H1 (cell line): Measurements from ENCODE around the gene ITPK1. TPM values are rescaled to one million over a fixed set of nuclear protein-coding genes. Genes with fewer than 3 reads are reported as not detected.
"Not testable (repeated sequence)": the region's sequence is repeated elsewhere in the genome, so short reads cannot be mapped to it uniquely, and the experiment has no call there.

Experiments used
- CTCF ChIA-PET: fragments of 300-600 bp; sonication (Branson Sonifier 250); formaldehyde crosslinking; loops from one replicate; lab custom pipeline; 2021; ENCODE audit not compliant: partially characterized antibody; lab: Charles Lee
- POLR2A ChIA-PET: fragments of 300-600 bp; sonication (Branson Sonifier 250); formaldehyde crosslinking; loops from one replicate; lab custom pipeline; 2021; ENCODE audit warnings: inconsistent platforms; ENCODE audit not compliant: partially characterized antibody; lab: Charles Lee
- DNase-seq, 2 experiments: peaks; one replicate each; pipeline versions ENCODE4 v3.0.0 to v3.0.0-alpha.2; 2010 to 2022; ENCODE audit warnings: low spot score in 2 of 2, low read depth in 1 of 2, mixed read lengths in 1 of 2
- FAIRE-seq: peaks from 2 replicates; lab custom pipeline; 2011; peaks lifted over from hg19 to GRCh38; lab: Jason Lieb, UNC
- H2AFZ ChIP-seq: 2 replicates; pipeline ENCODE4 v1.8.1; 2012; ENCODE audit warnings: low read length, inconsistent platforms
- H2AK5ac ChIP-seq: 2 replicates; pipeline ENCODE4 v1.6.1; 2013; ENCODE audit warnings: low read depth, low read length
- H2BK120ac ChIP-seq: replicated peaks from 2 replicates; pipeline ENCODE3; 2013; ENCODE audit warnings: low read depth, low read length, inconsistent platforms
- H2BK12ac ChIP-seq: 2 replicates; pipeline ENCODE4 v1.6.1; 2013; ENCODE audit warnings: low read depth, low read length
- H2BK15ac ChIP-seq: 2 replicates; pipeline ENCODE4 v1.6.1; 2013; ENCODE audit warnings: low read length
- H2BK20ac ChIP-seq: 2 replicates; pipeline ENCODE4 v1.6.1; 2013; ENCODE audit warnings: low read length
- H2BK5ac ChIP-seq: 2 replicates; pipeline ENCODE4 v1.6.1; 2013; ENCODE audit warnings: low read depth, low read length
- H3K14ac ChIP-seq: 2 replicates; pipeline ENCODE4 v1.6.1; 2013; ENCODE audit warnings: inconsistent platforms; ENCODE audit not compliant: insufficient read length
- H3K18ac ChIP-seq: 2 replicates; pipeline ENCODE4 v1.6.1; 2013; ENCODE audit warnings: low read length; ENCODE audit errors: extremely low read depth
- H3K23ac ChIP-seq: 2 replicates; pipeline ENCODE4 v1.6.1; 2013; ENCODE audit warnings: inconsistent platforms; ENCODE audit not compliant: insufficient read length
- H3K23me2 ChIP-seq: 2 replicates; pipeline ENCODE4 v1.6.1; 2013; ENCODE audit warnings: low read depth, low read length
- H3K27ac ChIP-seq: 2 replicates; pipeline ENCODE4 v1.6.1; 2011; ENCODE audit warnings: low read depth, low read length, inconsistent platforms
- H3K27me3 ChIP-seq, 4 experiments: replicated peaks in 1 of 4; 1 replicate in 1 of 4; 2 replicates in 3 of 4; pipeline versions ENCODE4 v1.6.1 to v1.8.1; 2011 to 2013; ENCODE audit warnings: low read length in 3 of 4, mild to moderate bottlenecking in 3 of 4, inconsistent platforms in 2 of 4, mixed read lengths in 2 of 4, moderate library complexity in 1 of 4; ENCODE audit not compliant: control insufficient read depth in 3 of 4, insufficient read depth in 3 of 4; ENCODE audit errors: extremely low read depth in 1 of 4
- H3K36me3 ChIP-seq, 4 experiments: 2 replicates each; pipeline versions ENCODE4 v1.6.1 to v1.8.1; 2011 to 2013; ENCODE audit warnings: mild to moderate bottlenecking in 4 of 4, low read length in 3 of 4, moderate library complexity in 2 of 4, control low read depth in 1 of 4, inconsistent platforms in 1 of 4; ENCODE audit not compliant: insufficient read depth in 4 of 4, control insufficient read depth in 2 of 4
- H3K4ac ChIP-seq: replicated peaks from 2 replicates; pipeline ENCODE3; 2013; ENCODE audit warnings: low read length, low read depth, mixed read lengths, inconsistent platforms; ENCODE audit not compliant: insufficient read length
- H3K4me1 ChIP-seq, 4 experiments: replicated peaks in 1 of 4; 1 replicate in 1 of 4; 2 replicates in 3 of 4; pipeline versions ENCODE4 v1.6.1 to v1.8.1; 2011 to 2013; ENCODE audit warnings: low read length in 3 of 4, inconsistent platforms in 2 of 4, mixed read lengths in 1 of 4; ENCODE audit not compliant: insufficient read depth in 4 of 4, control insufficient read depth in 3 of 4
- H3K4me2 ChIP-seq, 2 experiments: 2 replicates each; pipeline versions ENCODE4 v1.6.1 to v1.8.1; 2011 to 2013; ENCODE audit warnings: low read depth in 2 of 2, low read length in 2 of 2, control low read depth in 1 of 2, inconsistent platforms in 1 of 2, mild to moderate bottlenecking in 1 of 2; ENCODE audit not compliant: insufficient read depth in 1 of 2
- H3K4me3 ChIP-seq, 4 experiments: fragments of 200-600, 300-600 bp in 1 of 4; sonication (generic), shearing (Covaris generic), sonication (Bioruptor Twin) in 1 of 4; 2 replicates each; pipeline versions ENCODE4 v1.5.1 to v1.8.1; 2011 to 2016; ENCODE audit warnings: low read length in 4 of 4, low read depth in 3 of 4, control low read depth in 2 of 4, inconsistent platforms in 2 of 4, mild to moderate bottlenecking in 2 of 4, mixed read lengths in 1 of 4, moderate library complexity in 1 of 4; ENCODE audit not compliant: insufficient read depth in 2 of 4; ENCODE audit errors: extremely low read depth in 1 of 4
- H3K56ac ChIP-seq: replicated peaks from 2 replicates; pipeline ENCODE3; 2013; ENCODE audit warnings: low read depth, mild to moderate bottlenecking, mixed read lengths, low read length, inconsistent platforms; ENCODE audit not compliant: insufficient read length
- H3K79me1 ChIP-seq: 2 replicates; pipeline ENCODE4 v1.6.1; 2013; ENCODE audit warnings: low read depth, low read length, control low read depth
- H3K79me2 ChIP-seq, 2 experiments: 2 replicates each; pipeline versions ENCODE4 v1.6.1 to v1.8.1; 2012 to 2013; ENCODE audit warnings: low read length in 2 of 2, mild to moderate bottlenecking in 2 of 2, inconsistent platforms in 1 of 2; ENCODE audit not compliant: insufficient read depth in 2 of 2, control insufficient read depth in 1 of 2
- H3K9ac ChIP-seq, 4 experiments: replicated peaks in 1 of 4; 1 replicate in 1 of 4; 2 replicates in 3 of 4; pipeline versions ENCODE4 v1.6.1 to v1.8.1; 2011 to 2013; ENCODE audit warnings: low read depth in 3 of 4, low read length in 3 of 4, control low read depth in 2 of 4, mild to moderate bottlenecking in 2 of 4, moderate library complexity in 2 of 4, inconsistent platforms in 1 of 4; ENCODE audit errors: extremely low read depth in 1 of 4
- H3K9me3 ChIP-seq, 2 experiments: 2 replicates each; pipeline versions ENCODE4 v1.6.1 to v1.8.1; 2012 to 2013; ENCODE audit warnings: mild to moderate bottlenecking in 2 of 2, moderate library complexity in 2 of 2, control low read depth in 1 of 2, inconsistent platforms in 1 of 2, low read depth in 1 of 2, low read length in 1 of 2, mixed read lengths in 1 of 2; ENCODE audit not compliant: insufficient read depth in 2 of 2
- H4K20me1 ChIP-seq, 2 experiments: replicated peaks in 1 of 2; 2 replicates each; pipeline versions ENCODE3 to v1.8.1; 2011 to 2013; ENCODE audit warnings: inconsistent platforms in 2 of 2, low read length in 2 of 2, mild to moderate bottlenecking in 1 of 2; ENCODE audit not compliant: insufficient read depth in 2 of 2, control insufficient read depth in 1 of 2
- H4K5ac ChIP-seq: 2 replicates; pipeline ENCODE4 v1.6.1; 2013; ENCODE audit warnings: low read length, low read depth, mixed read lengths, inconsistent platforms; ENCODE audit not compliant: insufficient read length
- H4K8ac ChIP-seq: 2 replicates; pipeline ENCODE4 v1.8.0; 2013; ENCODE audit warnings: mild to moderate bottlenecking, moderate library complexity, low read length, inconsistent platforms; ENCODE audit not compliant: insufficient read depth; ENCODE audit errors: extremely low read depth
- H4K91ac ChIP-seq: replicated peaks from 2 replicates; pipeline ENCODE3; 2013; ENCODE audit warnings: low read length, mixed read lengths, inconsistent platforms; ENCODE audit not compliant: insufficient read length
- POLR2A ChIP-seq, 2 experiments: IDR thresholded peaks; 1 replicate in 1 of 2; 2 replicates in 1 of 2; pipeline ENCODE4 v1.6.1; 2011; ENCODE audit warnings: low read depth in 2 of 2, low read length in 2 of 2, mild to moderate bottlenecking in 2 of 2; ENCODE audit errors: control extremely low read depth in 1 of 2
- RNF2 ChIP-seq: fragments of 200-900, 300-1000 bp; sonication (generic); IDR thresholded peaks from 2 replicates; pipeline ENCODE4 v1.7.1; 2016; ENCODE audit warnings: borderline replicate concordance, low read depth, mild to moderate bottlenecking, antibody characterized with exemption, low read length; ENCODE audit not compliant: poor library complexity, severe bottlenecking; ENCODE audit errors: missing control alignments
- SAP30 ChIP-seq: fragments of 300-600 bp; sonication (generic); IDR thresholded peaks from 2 replicates; pipeline ENCODE4 v1.7.1; 2012; ENCODE audit warnings: low read length, moderate library complexity, mild to moderate bottlenecking, inconsistent platforms; ENCODE audit not compliant: insufficient read depth, insufficient replicate concordance
- TBP ChIP-seq: IDR thresholded peaks from 2 replicates; pipeline ENCODE4 v1.6.1; 2011; ENCODE audit warnings: low read depth, low read length, improper control_type of control experiment
- WGBS, 2 experiments: shearing (Covaris generic) in 1 of 2; methylation state at CpG; one replicate each; pipeline versions ENCODE4 v1.1.6 to v1.1.7; 2013 to 2015; ENCODE audit warnings: low lambda C conversion rate in 2 of 2, mixed read lengths in 2 of 2, inconsistent platforms in 1 of 2, low coverage in 1 of 2, missing lambda C conversion rate in 1 of 2; ENCODE audit not compliant: insufficient replicate concordance in 2 of 2, insufficient coverage in 1 of 2, insufficient read length in 1 of 2; ENCODE audit errors: extremely low coverage in 1 of 2, missing lambda C conversion rate in 1 of 2; 5-methylcytosine and 5-hydroxymethylcytosine counted together
- polyA plus RNA-seq, 7 experiments: library from polyadenylated mRNA; depleted of rRNA in 3 of 7; stranded (reverse) in 5 of 7; unstranded in 2 of 7; fragments of >200 nt in 5 of 7; fragments of 200-250 nt in 2 of 7; gene quantifications; 1 replicate in 5 of 7; 2 replicates in 1 of 7; 4 replicates in 1 of 7; pipeline versions ENCODE4 v1.2.1 to v1.2.3, GENCODE V29; 2011 to 2013; ENCODE audit warnings: missing spikeins in 2 of 7, mixed read lengths in 2 of 7
- total RNA-seq: library from RNA; stranded (reverse); fragmentation: NEBNext Ultra II Directional; extraction: Animal tissue kit (Norgen Biotek cat#: 25700); gene quantifications from 2 replicates; pipeline ENCODE4 v1.2.1, GENCODE V29; 2021
- TF ChIP-seq, protein P1 (sequence below): IDR thresholded peaks from 2 replicates; pipeline ENCODE4 v1.6.1; 2012; ENCODE audit warnings: inconsistent platforms
- TF ChIP-seq, protein P2 (sequence below): IDR thresholded peaks from 2 replicates; pipeline ENCODE4 v1.6.1; 2011; ENCODE audit warnings: low read length, improper control_type of control experiment

The ITPK1 gene
- total and polyA plus RNA-seq, 2 of the 8 experiments (the other 6 are each of a cell fraction or from before 2014, with no cell fraction given): 108 to 143 TPM

- no peak for TF ChIP-seq SAP30
- TF ChIP-seq, protein P1, sequence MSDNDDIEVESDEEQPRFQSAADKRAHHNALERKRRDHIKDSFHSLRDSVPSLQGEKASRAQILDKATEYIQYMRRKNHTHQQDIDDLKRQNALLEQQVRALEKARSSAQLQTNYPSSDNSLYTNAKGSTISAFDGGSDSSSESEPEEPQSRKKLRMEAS: no peak
- TF ChIP-seq RNF2: no peak
- no peak for TF ChIP-seq POLR2A (IDR thresholded peaks at IDR 0.05; ENCODE audit: control extremely low read depth in 1 of 2, low read depth in 2 of 2, low read length in 2 of 2)
- TF ChIP-seq TBP: no peak
- TF ChIP-seq, protein P2, sequence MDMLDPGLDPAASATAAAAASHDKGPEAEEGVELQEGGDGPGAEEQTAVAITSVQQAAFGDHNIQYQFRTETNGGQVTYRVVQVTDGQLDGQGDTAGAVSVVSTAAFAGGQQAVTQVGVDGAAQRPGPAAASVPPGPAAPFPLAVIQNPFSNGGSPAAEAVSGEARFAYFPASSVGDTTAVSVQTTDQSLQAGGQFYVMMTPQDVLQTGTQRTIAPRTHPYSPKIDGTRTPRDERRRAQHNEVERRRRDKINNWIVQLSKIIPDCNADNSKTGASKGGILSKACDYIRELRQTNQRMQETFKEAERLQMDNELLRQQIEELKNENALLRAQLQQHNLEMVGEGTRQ: no peak
These were observed 52.8 kb downstream of the ITPK1 start (continued) for GRCh38 chr14:93062890-93063289.

GRCh38 chr14:93062013-93062412 is 53.7 kb downstream of the ITPK1 start:
- H3K23me2 ChIP-seq, H3K9me3 ChIP-seq, H2BK120ac ChIP-seq, H3K27ac ChIP-seq, H3K18ac ChIP-seq, H2AFZ ChIP-seq, H4K91ac ChIP-seq, H2AK5ac ChIP-seq, H2BK15ac ChIP-seq, H3K27me3 ChIP-seq, H2BK5ac ChIP-seq, FAIRE-seq, H3K56ac ChIP-seq, H3K23ac ChIP-seq, H4K20me1 ChIP-seq, H4K5ac ChIP-seq, H3K4me3 ChIP-seq, H3K9ac ChIP-seq, H3K4me2 ChIP-seq, H2BK20ac ChIP-seq, H3K36me3 ChIP-seq, H3K4ac ChIP-seq, H3K14ac ChIP-seq, DNase-seq: not testable (repeated sequence)
- Histone ChIP-seq H2BK12ac (0 out of 2 replicates have a peak overlapping the region, but pooled peaks have one; percentile 27), H3K79me2 (peaks cover 0 to 37% of the 10 kb centered on the region in 2 experiments; a peak in 2 of 4 replicates), H4K8ac (0 out of 2 replicates have a peak overlapping the region, but pooled peaks have one; percentile 36), H3K4me1 (peaks cover 4 to 23% (median 10%) of the 10 kb centered on the region in 4 experiments; a peak in 6 of 7 replicates), H3K79me1 (peaks cover 16% of the 10 kb centered on the region)
- WGBS, 2 experiments: 86% methylated on average over 12 of the region's 12 CpGs; no CpG with 5 or more reads in 1 of the 2 experiments
- POLR2A ChIA-PET: interaction anchor here (1.4 kb wide), 1 partner anchor 10 kb away, joined by 4 read pairs; no protein-coding TSS in a partner anchor
- CTCF ChIA-PET: interaction anchor here (1.1 to 2.7 kb wide), 3 partner anchors 28 to 51 kb away, joined by 3 to 16 read pairs (median 6); no protein-coding TSS in a partner anchor
